ENCODE data around the gene ENG. TPM values are rescaled to one million over a fixed set of nuclear protein-coding genes. Genes with fewer than 3 reads are reported as not detected.

The ENG gene
- total and polyA plus RNA-seq, 2 experiments from 2014 or later, result 1.4 to 2.6 TPM

- TF ChIP-seq EZH2 (IDR thresholded peaks at IDR 0.05; ENCODE audit: low read depth, unreplicated experiment) (no peak), JUNB (IDR thresholded peaks at IDR 0.05; ENCODE audit: unreplicated experiment) (no peak), ETS1 (IDR thresholded peaks at IDR 0.05) (no peak), ZNF462 (CRISPR knock-in tag; IDR thresholded peaks at IDR 0.05) (no peak), EZH2phosphoT487 (IDR thresholded peaks at IDR 0.05; ENCODE audit: unreplicated experiment) (no peak), STAT1 (IDR thresholded peaks at IDR 0.05; ENCODE audit: unreplicated experiment) (no peak)
These were observed 45.4 kb downstream of the ENG start (continued) for GRCh38 chr9:127809002-127809539.

GRCh38 chr9:127808347-127809001, 46.0 kb downstream of the ENG start:
- H3K4me3 Mint-ChIP-seq, result no peak overlapping the region

More at GRCh38 chr9:127808347-127809001, 46.0 kb downstream of the ENG start:
- Mint-ChIP-seq H3K27me3 (ENCODE audit: insufficient read depth, low read depth, poor library complexity) (peaks cover 11% of the 10 kb centered on the region), H3K27ac (no peak overlapping the region), H3K4me1 (peaks cover 3% of the 10 kb centered on the region; the same call in 2 of the 3 replicates), H3K36me3 (ENCODE audit: low read depth) (peaks cover 51% of the 10 kb centered on the region), H3K9me3 (no peaks in the 10 kb centered on the region)
- ATAC-seq, result no peak
- H3K9me2 ChIP-seq (ENCODE audit: insufficient read depth), result no peaks in the 10 kb centered on the region
- H3K79me2 ChIP-seq (replicated peaks; ENCODE audit: insufficient read depth), result peaks cover 17% of the 10 kb centered on the region
- peaks cover 15% of the 10 kb centered on the region for H4K20me1 ChIP-seq (replicated peaks; ENCODE audit: insufficient read depth)
- no peak overlapping the region for H3K4me2 ChIP-seq
- H3K27ac ChIP-seq (ENCODE audit: low read depth), result no peak overlapping the region
- peaks cover 7% of the 10 kb centered on the region for H3K4me1 ChIP-seq (ENCODE audit: insufficient read depth)
- DNase-seq (ENCODE audit: low spot score), result no peak
- no peak overlapping the region for H3K4me3 ChIP-seq
- H2AFZ ChIP-seq, result no peak overlapping the region
- H3F3A ChIP-seq (replicated peaks; ENCODE audit: low read depth), result peaks cover 25% of the 10 kb centered on the region
- TF ChIP-seq EZH2phosphoT487 (IDR thresholded peaks at IDR 0.05; ENCODE audit: unreplicated experiment) (no peak), EZH2 (IDR thresholded peaks at IDR 0.05; ENCODE audit: low read depth, unreplicated experiment) (no peak), CTCF (conservative IDR thresholded peaks at IDR 0.05; ENCODE audit: low read depth in 2 of 2) (no peak), ZNF331 (CRISPR knock-in tag; IDR thresholded peaks at IDR 0.05; ENCODE audit: low read depth) (no peak), ZNF114 (CRISPR knock-in tag; IDR thresholded peaks at IDR 0.05) (no peak)
- no peaks in the 10 kb centered on the region for H3K27me3 ChIP-seq (ENCODE audit: insufficient read depth)
- H3K36me3 ChIP-seq (ENCODE audit: insufficient read depth), result peaks cover 8% of the 10 kb centered on the region

Measured in GM23338 (cell line).